ENCODE results near the gene SLC39A11. TPM values are rescaled to one million over a fixed set of nuclear protein-coding genes. Genes with fewer than 3 reads are reported as not detected.
"Not testable (repeated sequence)": the region's sequence is repeated elsewhere in the genome, so short reads cannot be mapped to it uniquely, and the experiment has no call there.

SLC39A11 gene
- total RNA-seq, 3 donors from 2014 or later: 16.7 to 23.3 (median 20.1) TPM

GRCh38 chr17:73071066-73071999, 21.2 kb downstream of the SLC39A11 start:
- H3K4me1 Mint-ChIP-seq (ENCODE audit: low read depth): peaks cover 4% of the 10 kb centered on the region
- DNase-seq (no peak), ATAC-seq (no peak)
- no peaks in the 10 kb centered on the region for H3K27me3 Mint-ChIP-seq (ENCODE audit: low read depth)
- H3K36me3 Mint-ChIP-seq (ENCODE audit: insufficient read depth): peaks cover 44% of the 10 kb centered on the region
- no peak overlapping the region for H3K4me3 Mint-ChIP-seq
- no peaks in the 10 kb centered on the region for H3K9me3 Mint-ChIP-seq

- no peak overlapping the region for H3K4me3 Mint-ChIP-seq
- no peaks in the 10 kb centered on the region for H3K27me3 Mint-ChIP-seq (ENCODE audit: low read depth)
- no peaks in the 10 kb centered on the region for H3K9me3 Mint-ChIP-seq
- ATAC-seq (no peak), DNase-seq (no peak)
- H3K36me3 Mint-ChIP-seq (ENCODE audit: insufficient read depth): peaks cover 38% of the 10 kb centered on the region
- H3K4me1 Mint-ChIP-seq (ENCODE audit: low read depth): peaks cover 6% of the 10 kb centered on the region
These were observed 22.6 kb downstream of the SLC39A11 start for GRCh38 chr17:73069841-73070240.

- peaks cover 38% of the 10 kb centered on the region for H3K36me3 Mint-ChIP-seq (ENCODE audit: insufficient read depth)
- DNase-seq (no peak), ATAC-seq (no peak)
- H3K4me3 Mint-ChIP-seq: no peak overlapping the region
- H3K4me1 Mint-ChIP-seq (ENCODE audit: low read depth): peaks cover 7% of the 10 kb centered on the region
- H3K9me3 Mint-ChIP-seq: no peaks in the 10 kb centered on the region
- H3K27me3 Mint-ChIP-seq (ENCODE audit: low read depth): no peaks in the 10 kb centered on the region
These were observed 23.2 kb downstream of the SLC39A11 start for GRCh38 chr17:73069164-73069770.

GRCh38 chr17:73068322-73069153, 23.9 kb downstream of the SLC39A11 start:
- no peak overlapping the region for H3K4me3 Mint-ChIP-seq
- H3K4me1 Mint-ChIP-seq (ENCODE audit: low read depth): peaks cover 8% of the 10 kb centered on the region
- H3K36me3 Mint-ChIP-seq (ENCODE audit: insufficient read depth): peaks cover 35% of the 10 kb centered on the region
- no peak for ATAC-seq
- DNase-seq: no peak
- H3K27me3 Mint-ChIP-seq (ENCODE audit: low read depth): no peaks in the 10 kb centered on the region
- no peaks in the 10 kb centered on the region for H3K9me3 Mint-ChIP-seq

- not testable (repeated sequence) for H3K4me1 Mint-ChIP-seq (ENCODE audit: low read depth); ATAC-seq; DNase-seq; H3K27me3 Mint-ChIP-seq (ENCODE audit: low read depth); H3K4me3 Mint-ChIP-seq; H3K9me3 Mint-ChIP-seq
- H3K36me3 Mint-ChIP-seq (ENCODE audit: insufficient read depth): peaks cover 35% of the 10 kb centered on the region
These were observed 24.8 kb downstream of the SLC39A11 start for GRCh38 chr17:73067699-73068098.

GRCh38 chr17:73067075-73067474, 25.4 kb downstream of the SLC39A11 start:
- Mint-ChIP-seq H3K27me3 (ENCODE audit: low read depth) (no peaks in the 10 kb centered on the region), H3K9me3 (no peaks in the 10 kb centered on the region), H3K4me1 (ENCODE audit: low read depth) (peaks cover 8% of the 10 kb centered on the region), H3K4me3 (no peak overlapping the region), H3K36me3 (ENCODE audit: insufficient read depth) (peaks cover 33% of the 10 kb centered on the region)
- no peak for DNase-seq
- no peak for ATAC-seq

GRCh38 chr17:73066148-73066884, 26.2 kb downstream of the SLC39A11 start:
- Mint-ChIP-seq H3K9me3 (no peaks in the 10 kb centered on the region), H3K4me1 (ENCODE audit: low read depth) (peaks cover 8% of the 10 kb centered on the region), H3K36me3 (ENCODE audit: insufficient read depth) (peaks cover 26% of the 10 kb centered on the region), H3K27me3 (ENCODE audit: low read depth) (no peaks in the 10 kb centered on the region), H3K4me3 (no peak overlapping the region)
- ATAC-seq (no peak), DNase-seq (no peak)

GRCh38 chr17:73065376-73065775, 27.1 kb downstream of the SLC39A11 start:
- Mint-ChIP-seq H3K4me1 (ENCODE audit: low read depth) (peaks cover 8% of the 10 kb centered on the region), H3K9me3 (no peaks in the 10 kb centered on the region), H3K27me3 (ENCODE audit: low read depth) (no peaks in the 10 kb centered on the region), H3K4me3 (no peak overlapping the region), H3K36me3 (ENCODE audit: insufficient read depth) (peaks cover 20% of the 10 kb centered on the region)
- ATAC-seq: no peak
- no peak for DNase-seq

GRCh38 chr17:73064084-73064938, 28.2 kb downstream of the SLC39A11 start:
- ATAC-seq: no peak
- peaks cover 18% of the 10 kb centered on the region for H3K36me3 Mint-ChIP-seq (ENCODE audit: insufficient read depth)
- H3K9me3 Mint-ChIP-seq: no peaks in the 10 kb centered on the region
- no peak overlapping the region for H3K4me3 Mint-ChIP-seq
- DNase-seq: no peak
- H3K27me3 Mint-ChIP-seq (ENCODE audit: low read depth): no peaks in the 10 kb centered on the region
- H3K4me1 Mint-ChIP-seq (ENCODE audit: low read depth): peaks cover 8% of the 10 kb centered on the region

- Mint-ChIP-seq H3K4me3 (no peak overlapping the region), H3K4me1 (ENCODE audit: low read depth) (peaks cover 4% of the 10 kb centered on the region), H3K27me3 (ENCODE audit: low read depth) (no peaks in the 10 kb centered on the region), H3K36me3 (ENCODE audit: insufficient read depth) (peaks cover 9% of the 10 kb centered on the region), H3K9me3 (no peaks in the 10 kb centered on the region)
- DNase-seq (no peak), ATAC-seq (no peak)
These were observed 29.8 kb downstream of the SLC39A11 start for GRCh38 chr17:73062726-73063125.

GRCh38 chr17:73061161-73061560, 31.3 kb downstream of the SLC39A11 start:
- H3K4me3 Mint-ChIP-seq: no peak overlapping the region
- ATAC-seq: no peak
- H3K4me1 Mint-ChIP-seq (ENCODE audit: low read depth): peaks cover 4% of the 10 kb centered on the region
- H3K27me3 Mint-ChIP-seq (ENCODE audit: low read depth): no peaks in the 10 kb centered on the region
- no peak for DNase-seq
- H3K36me3 Mint-ChIP-seq (ENCODE audit: insufficient read depth): peaks cover 2% of the 10 kb centered on the region
- no peaks in the 10 kb centered on the region for H3K9me3 Mint-ChIP-seq

- no peak overlapping the region for H3K4me3 Mint-ChIP-seq
- DNase-seq (no peak), ATAC-seq (no peak)
- no peaks in the 10 kb centered on the region for H3K27me3 Mint-ChIP-seq (ENCODE audit: low read depth)
- H3K9me3 Mint-ChIP-seq: no peaks in the 10 kb centered on the region
- H3K36me3 Mint-ChIP-seq (ENCODE audit: insufficient read depth): peaks cover 2% of the 10 kb centered on the region
- peaks cover 4% of the 10 kb centered on the region for H3K4me1 Mint-ChIP-seq (ENCODE audit: low read depth)
These were observed 31.8 kb downstream of the SLC39A11 start for GRCh38 chr17:73060721-73061120.

GRCh38 chr17:73059713-73060112, 32.8 kb downstream of the SLC39A11 start:
- not testable (repeated sequence) for H3K4me1 Mint-ChIP-seq (ENCODE audit: low read depth); DNase-seq; ATAC-seq; H3K9me3 Mint-ChIP-seq; H3K4me3 Mint-ChIP-seq; H3K36me3 Mint-ChIP-seq (ENCODE audit: insufficient read depth); H3K27me3 Mint-ChIP-seq (ENCODE audit: low read depth)
